Measurements from ENCODE around the gene PTPRG.

DNA sequence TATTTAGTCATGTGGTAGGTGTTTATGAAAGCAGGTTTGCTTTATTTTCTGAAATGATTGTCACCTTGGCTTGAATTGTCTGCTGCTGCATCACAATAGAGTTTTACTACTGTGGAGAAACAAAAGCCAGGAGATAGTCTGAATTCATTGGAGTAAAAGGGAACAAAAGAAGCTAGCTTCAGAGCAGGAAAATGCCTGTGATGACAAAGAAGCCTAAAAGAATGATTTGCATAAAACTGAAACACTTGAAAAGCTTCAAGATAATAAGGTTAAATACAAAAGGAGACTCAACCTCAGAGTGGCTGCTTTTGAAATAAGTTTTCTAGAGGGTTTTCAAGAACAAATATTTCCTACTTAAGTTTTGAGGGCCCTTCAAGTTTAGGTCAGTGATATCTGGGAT, 138.3 kb downstream of the PTPRG start:
- TF ChIP-seq CTCF (IDR thresholded peaks at IDR 0.05), result no peak
- TF ChIP-seq POLR2A (IDR thresholded peaks at IDR 0.05), result no peak
